Astrocyte (in vitro differentiated cells and primary cell): ENCODE results near the gene IKBKG. TPM values are rescaled to one million over a fixed set of nuclear protein-coding genes. Genes with fewer than 3 reads are reported as not detected.

ENCODE experiments used
- DNase-seq: peaks from one replicate; pipeline ENCODE4 v3.0.0-alpha.2; 2010; ENCODE audit warnings: low read depth
- FAIRE-seq: peaks from 2 replicates; lab custom pipeline; 2011; peaks lifted over from hg19 to GRCh38; lab: Jason Lieb, UNC
- H2AFZ ChIP-seq: 2 replicates; pipeline ENCODE4 v1.6.0; 2012; ENCODE audit warnings: low read depth, low read length, inconsistent platforms
- H3K27ac ChIP-seq: 2 replicates; pipeline ENCODE4 v1.5.1; 2011; ENCODE audit warnings: low read depth, low read length, inconsistent platforms
- H3K27me3 ChIP-seq: 2 replicates; pipeline ENCODE4 v1.6.0; 2011; ENCODE audit warnings: low read length, inconsistent platforms; ENCODE audit not compliant: insufficient read depth
- H3K36me3 ChIP-seq: 2 replicates; pipeline ENCODE4 v1.5.1; 2011; ENCODE audit warnings: low read length, inconsistent platforms; ENCODE audit not compliant: insufficient read depth
- H3K4me1 ChIP-seq: 2 replicates; pipeline ENCODE4 v1.5.1; 2011; ENCODE audit warnings: low read length, inconsistent platforms; ENCODE audit not compliant: insufficient read depth
- H3K4me2 ChIP-seq: 2 replicates; pipeline ENCODE4 v1.6.0; 2012; ENCODE audit warnings: low read length, inconsistent platforms
- H3K4me3 ChIP-seq: 2 replicates; pipeline ENCODE4 v1.5.1; 2011; ENCODE audit warnings: low read depth, mild to moderate bottlenecking, low read length, inconsistent platforms; ENCODE audit not compliant: insufficient read depth
- H3K79me2 ChIP-seq: 2 replicates; pipeline ENCODE4 v1.6.0; 2012; ENCODE audit warnings: mild to moderate bottlenecking, low read length, inconsistent platforms; ENCODE audit not compliant: insufficient read depth
- H3K9ac ChIP-seq: 2 replicates; pipeline ENCODE4 v1.6.0; 2012; ENCODE audit warnings: mild to moderate bottlenecking, low read length, inconsistent platforms
- H3K9me3 ChIP-seq: 2 replicates; pipeline ENCODE4 v1.5.1; 2012; ENCODE audit warnings: low read depth, mild to moderate bottlenecking, low read length, inconsistent platforms; ENCODE audit not compliant: insufficient read depth
- H4K20me1 ChIP-seq: 2 replicates; pipeline ENCODE4 v1.6.0; 2012; ENCODE audit warnings: low read length, inconsistent platforms; ENCODE audit not compliant: insufficient read depth
- H3K27ac Mint-ChIP-seq: one replicate; pipeline ENCODE4 v1.8.0; 2021; ENCODE audit warnings: mild to moderate bottlenecking, mixed read lengths; ENCODE audit not compliant: unreplicated experiment
- H3K27me3 Mint-ChIP-seq: one replicate; pipeline ENCODE4 v1.8.0; 2021; ENCODE audit warnings: low read depth, mixed read lengths; ENCODE audit not compliant: unreplicated experiment
- H3K36me3 Mint-ChIP-seq: one replicate; pipeline ENCODE4 v1.8.0; 2021; ENCODE audit warnings: low read depth, mixed read lengths; ENCODE audit not compliant: unreplicated experiment
- H3K4me1 Mint-ChIP-seq: one replicate; pipeline ENCODE4 v1.8.0; 2021; ENCODE audit warnings: low read depth, mixed read lengths; ENCODE audit not compliant: unreplicated experiment
- H3K4me3 Mint-ChIP-seq: one replicate; pipeline ENCODE4 v1.8.0; 2021; ENCODE audit warnings: mild to moderate bottlenecking, moderate library complexity, mixed read lengths; ENCODE audit not compliant: unreplicated experiment
- H3K9me3 Mint-ChIP-seq: one replicate; pipeline ENCODE4 v1.8.0; 2021; ENCODE audit warnings: mild to moderate bottlenecking, mixed read lengths; ENCODE audit not compliant: unreplicated experiment
- EZH2 ChIP-seq: IDR thresholded peaks from 2 replicates; pipeline ENCODE4 v1.6.1; 2012; ENCODE audit warnings: mild to moderate bottlenecking, low read length, inconsistent platforms; ENCODE audit not compliant: insufficient read depth
- total RNA-seq: library from RNA; stranded (reverse); gene quantifications from 2 replicates; pipeline ENCODE4 v1.2.1, GENCODE V29; 2021
- TF ChIP-seq, protein P1 (sequence below): IDR thresholded peaks from 2 replicates; pipeline ENCODE4 v1.5.1; 2011; ENCODE audit warnings: low read depth, mild to moderate bottlenecking, inconsistent platforms, low read length, moderate library complexity; ENCODE audit not compliant: insufficient read depth

IKBKG gene
- total RNA-seq, 1 donor from 2014 or later: 21.4 TPM

DNA sequence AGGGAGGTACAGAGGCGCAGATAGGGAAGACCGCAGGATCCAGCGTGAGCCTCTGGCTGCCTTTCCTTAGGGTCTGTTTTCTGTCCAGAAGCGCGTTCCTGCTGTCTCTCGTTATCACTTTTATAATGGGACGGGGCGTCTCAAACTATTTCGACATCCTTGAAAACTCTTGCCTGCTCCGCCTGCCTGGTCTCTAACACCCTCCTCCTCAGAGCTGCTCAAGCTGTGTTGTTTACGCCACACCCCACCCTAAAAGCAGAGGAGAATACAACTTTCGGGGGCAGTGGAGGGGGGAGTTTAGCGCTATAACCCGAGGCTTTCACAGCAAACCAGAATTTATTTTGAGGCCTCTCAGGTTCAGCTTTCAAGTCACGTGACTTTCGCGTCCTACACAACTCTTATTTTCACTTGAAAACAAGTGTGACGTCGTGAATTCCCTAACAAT is 30.7 kb upstream of the IKBKG start:
- Mint-ChIP-seq H3K4me3 (peak overlapping the region; percentile 74), H3K9me3 (no peaks in the 10 kb centered on the region), H3K4me1 (peaks cover 5% of the 10 kb centered on the region), H3K27ac (peak overlapping the region; percentile 87), H3K27me3 (no peaks in the 10 kb centered on the region), H3K36me3 (peaks cover 2% of the 10 kb centered on the region)
- H4K20me1 ChIP-seq: no peaks in the 10 kb centered on the region
- H3K36me3 ChIP-seq: no peaks in the 10 kb centered on the region
- H3K4me1 ChIP-seq: peaks cover 10% of the 10 kb centered on the region
- peak overlapping the region; percentile 55 for H3K27ac ChIP-seq
- peak overlapping the region; percentile 64 for H3K4me3 ChIP-seq
- no peaks in the 10 kb centered on the region for H3K27me3 ChIP-seq
- TF ChIP-seq, protein P1, sequence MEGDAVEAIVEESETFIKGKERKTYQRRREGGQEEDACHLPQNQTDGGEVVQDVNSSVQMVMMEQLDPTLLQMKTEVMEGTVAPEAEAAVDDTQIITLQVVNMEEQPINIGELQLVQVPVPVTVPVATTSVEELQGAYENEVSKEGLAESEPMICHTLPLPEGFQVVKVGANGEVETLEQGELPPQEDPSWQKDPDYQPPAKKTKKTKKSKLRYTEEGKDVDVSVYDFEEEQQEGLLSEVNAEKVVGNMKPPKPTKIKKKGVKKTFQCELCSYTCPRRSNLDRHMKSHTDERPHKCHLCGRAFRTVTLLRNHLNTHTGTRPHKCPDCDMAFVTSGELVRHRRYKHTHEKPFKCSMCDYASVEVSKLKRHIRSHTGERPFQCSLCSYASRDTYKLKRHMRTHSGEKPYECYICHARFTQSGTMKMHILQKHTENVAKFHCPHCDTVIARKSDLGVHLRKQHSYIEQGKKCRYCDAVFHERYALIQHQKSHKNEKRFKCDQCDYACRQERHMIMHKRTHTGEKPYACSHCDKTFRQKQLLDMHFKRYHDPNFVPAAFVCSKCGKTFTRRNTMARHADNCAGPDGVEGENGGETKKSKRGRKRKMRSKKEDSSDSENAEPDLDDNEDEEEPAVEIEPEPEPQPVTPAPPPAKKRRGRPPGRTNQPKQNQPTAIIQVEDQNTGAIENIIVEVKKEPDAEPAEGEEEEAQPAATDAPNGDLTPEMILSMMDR: no peak
- TF ChIP-seq EZH2: no peak
- no peak for FAIRE-seq
- peak overlapping the region; percentile 95 for H3K4me2 ChIP-seq
- H3K79me2 ChIP-seq: peaks cover 7% of the 10 kb centered on the region
- H3K9ac ChIP-seq: peak overlapping the region; percentile 75
- peak; percentile 42 for DNase-seq
- no peaks in the 10 kb centered on the region for H3K9me3 ChIP-seq
- H2AFZ ChIP-seq: peak overlapping the region; percentile 86

DNA sequence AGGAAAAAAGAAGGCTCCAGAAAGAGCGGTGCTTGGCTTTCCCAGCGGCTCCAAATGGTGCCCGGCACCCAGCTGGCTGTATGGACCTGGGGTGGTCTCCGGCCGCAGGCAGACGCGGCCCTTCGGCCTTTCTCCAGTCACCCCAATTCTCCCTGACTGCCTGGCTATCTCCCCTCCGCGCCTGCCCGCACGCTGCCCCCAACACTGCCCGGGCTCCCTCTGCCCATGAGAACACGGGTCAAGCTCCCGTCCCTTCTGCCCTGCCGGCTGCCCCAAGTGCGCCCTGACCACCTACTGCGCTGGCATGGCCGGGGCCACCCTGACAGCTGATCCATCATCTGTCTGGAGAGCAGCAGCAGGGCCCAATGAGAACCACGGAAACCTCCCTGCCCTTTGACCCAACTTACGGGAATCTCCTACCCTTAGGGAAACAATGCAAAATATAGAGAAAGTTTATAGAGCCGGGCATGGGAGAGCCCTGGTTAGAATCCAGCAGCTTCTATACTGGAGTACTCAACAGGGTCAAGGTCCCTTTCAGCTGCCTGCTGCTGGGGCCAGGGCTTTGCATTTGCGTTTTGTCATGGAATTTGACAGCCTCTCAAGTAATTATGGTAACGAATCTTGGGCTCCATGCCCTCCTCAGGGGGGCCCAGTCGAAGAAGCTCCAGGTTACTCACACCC is 30.2 kb upstream of the IKBKG start:
- peaks cover 7% of the 10 kb centered on the region for H3K79me2 ChIP-seq
- H3K27ac ChIP-seq: peak overlapping the region; percentile 55
- H2AFZ ChIP-seq: no peak overlapping the region
- peak overlapping the region; percentile 95 for H3K4me2 ChIP-seq
- DNase-seq (no peak), FAIRE-seq (no peak)
- no peaks in the 10 kb centered on the region for H3K9me3 ChIP-seq
- TF ChIP-seq, protein P1: no peak
- no peak for TF ChIP-seq EZH2
- H3K4me3 Mint-ChIP-seq: no peak overlapping the region
- H3K9me3 Mint-ChIP-seq: no peaks in the 10 kb centered on the region
- H3K4me1 Mint-ChIP-seq: peaks cover 5% of the 10 kb centered on the region
- H3K4me3 ChIP-seq: no peak overlapping the region
- H3K4me1 ChIP-seq: peaks cover 10% of the 10 kb centered on the region
- peaks cover 2% of the 10 kb centered on the region for H3K36me3 Mint-ChIP-seq
- no peaks in the 10 kb centered on the region for H3K36me3 ChIP-seq
- no peaks in the 10 kb centered on the region for H3K27me3 ChIP-seq
- H3K27me3 Mint-ChIP-seq: no peaks in the 10 kb centered on the region
- no peak overlapping the region for H3K27ac Mint-ChIP-seq
- H4K20me1 ChIP-seq: no peaks in the 10 kb centered on the region
- peak overlapping the region; percentile 75 for H3K9ac ChIP-seq

DNA sequence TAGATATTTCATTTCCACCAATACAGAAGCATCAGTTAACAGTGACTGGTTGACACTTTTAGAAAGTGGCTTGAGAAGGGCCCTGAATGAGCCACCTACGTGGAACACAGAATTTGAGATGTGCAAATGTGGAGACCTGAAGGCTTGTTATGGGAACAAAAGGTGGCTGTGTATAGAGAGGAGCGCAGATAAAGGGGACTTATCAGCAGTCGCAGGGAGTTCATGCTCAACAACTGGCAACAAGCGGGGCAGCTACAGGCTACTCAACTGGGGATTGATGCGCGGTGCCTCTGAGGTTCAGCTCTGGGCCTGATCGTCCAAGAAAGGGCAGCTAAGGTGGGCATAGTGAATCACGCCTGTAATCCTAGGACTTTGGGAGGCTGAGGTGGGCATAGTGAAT is 28.0 kb upstream of the IKBKG start:
- no peak overlapping the region for H2AFZ ChIP-seq
- peaks cover 5% of the 10 kb centered on the region for H3K4me1 Mint-ChIP-seq
- peaks cover 7% of the 10 kb centered on the region for H3K79me2 ChIP-seq
- H3K4me3 ChIP-seq: no peak overlapping the region
- H3K9me3 ChIP-seq: no peaks in the 10 kb centered on the region
- FAIRE-seq (no peak), DNase-seq (no peak)
- H4K20me1 ChIP-seq: no peaks in the 10 kb centered on the region
- no peak overlapping the region for H3K4me2 ChIP-seq
- H3K9me3 Mint-ChIP-seq: no peaks in the 10 kb centered on the region
- peaks cover 10% of the 10 kb centered on the region for H3K4me1 ChIP-seq
- H3K36me3 ChIP-seq: no peaks in the 10 kb centered on the region
- H3K27me3 Mint-ChIP-seq: no peaks in the 10 kb centered on the region
- no peak for TF ChIP-seq EZH2
- TF ChIP-seq, protein P1: no peak
- H3K27ac ChIP-seq: no peak overlapping the region
- no peak overlapping the region for H3K9ac ChIP-seq
- no peak overlapping the region for H3K4me3 Mint-ChIP-seq
- H3K36me3 Mint-ChIP-seq: no peaks in the 10 kb centered on the region
- H3K27me3 ChIP-seq: no peaks in the 10 kb centered on the region
- no peak overlapping the region for H3K27ac Mint-ChIP-seq
